GM19239 (cell line): ENCODE data around the gene CDC14B.
"Not testable (repeated sequence)": the region's sequence is repeated elsewhere in the genome, so short reads cannot be mapped to it uniquely, and the experiment has no call there.

Source experiments
- DNase-seq: peaks from one replicate; pipeline ENCODE4 v3.0.0; 2011; ENCODE audit warnings: low spot score; ENCODE audit not compliant: insufficient read length
- FAIRE-seq: peaks from 2 replicates; lab custom pipeline; 2011; peaks lifted over from hg19 to GRCh38; lab: Jason Lieb, UNC

Gene CDC14B

DNA sequence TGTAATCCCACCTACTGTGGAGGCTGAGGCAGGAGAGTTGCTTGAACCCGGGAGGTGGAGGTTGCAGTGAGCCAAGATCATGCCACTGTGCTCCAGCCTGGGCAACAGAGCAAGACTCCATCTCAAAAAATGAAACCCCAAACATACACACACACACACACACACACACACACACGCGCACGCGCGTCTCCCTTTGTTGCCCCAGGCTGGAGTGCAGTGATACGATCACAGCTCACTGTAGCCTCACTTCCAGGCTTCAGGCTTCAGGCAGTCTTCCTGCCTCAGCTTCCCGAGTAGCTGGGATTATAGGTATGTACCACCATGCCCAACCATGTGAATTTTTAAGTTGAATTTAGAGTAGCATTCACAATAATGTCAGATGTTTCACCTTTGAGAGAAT lies 13.9 kb upstream of the CDC14B start:
- DNase-seq, FAIRE-seq: not testable (repeated sequence)

DNA sequence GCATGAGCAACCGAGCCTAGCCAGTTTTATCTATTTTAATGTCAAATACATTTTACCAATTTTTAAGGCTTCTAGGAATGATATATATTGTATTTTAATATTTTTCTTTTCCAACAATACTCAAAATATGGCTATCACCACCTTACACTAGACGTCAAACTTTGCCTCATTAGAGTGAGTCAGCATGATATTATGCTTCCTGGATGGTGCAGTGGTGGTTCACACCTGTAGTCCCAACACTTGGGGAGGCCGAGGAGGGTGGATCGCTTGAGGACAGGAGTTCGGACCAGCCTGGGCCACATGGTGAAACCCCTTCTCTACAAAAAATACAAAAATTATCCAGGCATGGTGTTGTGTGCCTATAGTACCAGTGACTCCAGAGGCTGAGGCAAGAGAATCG lies 7.3 kb upstream of the CDC14B start:
- FAIRE-seq (no peak), DNase-seq (no peak)

DNA sequence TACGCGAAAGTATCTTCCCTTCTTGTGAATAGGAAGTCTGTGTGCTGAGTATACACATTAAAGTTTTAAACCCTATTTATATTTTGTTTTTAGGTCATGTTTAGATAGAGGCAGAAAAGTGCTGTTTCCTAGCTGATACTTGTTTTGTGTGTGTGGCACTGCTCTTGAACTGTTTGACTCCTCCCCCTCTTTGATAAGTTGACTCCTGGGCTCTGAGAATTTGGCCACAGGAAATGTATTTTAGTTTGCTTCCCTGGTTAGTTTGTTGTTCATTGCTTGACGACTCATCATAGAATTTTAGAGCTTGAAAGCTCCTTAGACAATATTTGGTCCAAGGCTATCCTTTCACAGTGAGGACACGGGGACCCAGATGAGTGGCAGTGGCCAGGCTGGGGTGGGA lies 2.0 kb upstream of the CDC14B start:
- DNase-seq (no peak), FAIRE-seq (no peak)

- DNase-seq (no peak), FAIRE-seq (no peak)
Observed at GRCh38 chr9:96620832-96621269, 1.2 kb upstream of the CDC14B start.

DNA sequence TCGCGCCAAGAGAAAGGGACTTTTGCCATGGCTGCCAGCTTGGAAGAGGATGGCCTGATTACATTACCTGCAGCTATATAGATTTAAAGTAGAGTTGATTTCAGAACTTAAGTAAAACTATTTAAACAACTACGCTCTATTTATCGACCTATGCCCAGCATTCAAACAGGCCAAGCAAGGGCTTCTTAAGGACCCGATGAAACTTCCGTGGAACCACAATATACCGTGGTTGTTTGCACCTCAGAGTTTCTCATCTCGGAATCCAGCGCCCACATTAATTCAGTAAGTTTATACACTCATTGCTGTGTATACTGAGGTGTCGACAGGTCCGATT lies 505 bp upstream of the CDC14B start:
- DNase-seq = no peak
- no peak for FAIRE-seq

- FAIRE-seq (no peak), DNase-seq (no peak)
Observed at GRCh38 chr9:96619124-96619465, 548 bp downstream of the CDC14B start.

DNA sequence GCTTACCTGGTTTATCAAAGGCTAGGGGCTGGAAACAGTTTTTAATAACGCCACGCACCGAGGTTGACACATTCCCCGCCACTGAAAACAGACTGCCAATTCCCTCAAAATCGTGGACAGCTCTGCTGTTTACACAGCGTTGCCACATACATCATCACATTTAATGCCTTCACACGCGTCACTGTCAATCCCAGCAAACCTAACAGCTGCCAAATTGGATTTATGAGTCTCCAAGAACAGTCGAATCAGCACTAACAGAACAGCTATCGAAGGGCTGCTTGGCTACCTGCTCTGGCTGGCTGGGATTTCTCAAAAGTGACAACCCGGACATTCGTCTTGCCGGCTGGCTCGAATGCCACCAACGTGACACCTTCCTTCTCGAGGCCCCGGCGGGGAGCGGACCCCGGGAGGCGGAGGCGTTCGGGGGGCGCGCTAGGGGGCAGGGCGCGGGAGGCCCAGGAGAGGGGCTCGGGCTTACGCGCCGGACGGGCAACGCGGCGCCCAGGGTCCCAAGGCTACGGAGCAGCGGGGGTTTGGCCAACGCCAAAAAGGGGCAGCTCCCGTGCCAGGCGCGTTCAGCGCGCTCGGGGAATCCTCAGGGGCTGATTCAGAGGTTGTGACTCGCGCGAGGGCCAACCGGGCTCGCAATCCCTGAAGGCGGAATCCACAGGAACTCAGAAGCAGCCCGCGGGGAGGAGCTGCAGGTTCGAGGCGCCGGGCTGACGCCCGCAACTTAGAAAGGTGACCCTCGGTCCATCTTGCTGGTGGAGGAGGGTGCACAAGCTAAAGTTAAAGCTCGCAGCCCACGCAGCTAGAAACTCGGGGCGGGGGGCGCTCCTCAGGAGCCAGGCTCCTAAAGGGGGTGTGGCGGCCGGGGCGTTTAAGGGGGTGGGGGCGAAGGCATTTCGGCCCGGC lies 1.2 kb downstream of the CDC14B start:
- FAIRE-seq (no peak), DNase-seq (no peak)

DNA sequence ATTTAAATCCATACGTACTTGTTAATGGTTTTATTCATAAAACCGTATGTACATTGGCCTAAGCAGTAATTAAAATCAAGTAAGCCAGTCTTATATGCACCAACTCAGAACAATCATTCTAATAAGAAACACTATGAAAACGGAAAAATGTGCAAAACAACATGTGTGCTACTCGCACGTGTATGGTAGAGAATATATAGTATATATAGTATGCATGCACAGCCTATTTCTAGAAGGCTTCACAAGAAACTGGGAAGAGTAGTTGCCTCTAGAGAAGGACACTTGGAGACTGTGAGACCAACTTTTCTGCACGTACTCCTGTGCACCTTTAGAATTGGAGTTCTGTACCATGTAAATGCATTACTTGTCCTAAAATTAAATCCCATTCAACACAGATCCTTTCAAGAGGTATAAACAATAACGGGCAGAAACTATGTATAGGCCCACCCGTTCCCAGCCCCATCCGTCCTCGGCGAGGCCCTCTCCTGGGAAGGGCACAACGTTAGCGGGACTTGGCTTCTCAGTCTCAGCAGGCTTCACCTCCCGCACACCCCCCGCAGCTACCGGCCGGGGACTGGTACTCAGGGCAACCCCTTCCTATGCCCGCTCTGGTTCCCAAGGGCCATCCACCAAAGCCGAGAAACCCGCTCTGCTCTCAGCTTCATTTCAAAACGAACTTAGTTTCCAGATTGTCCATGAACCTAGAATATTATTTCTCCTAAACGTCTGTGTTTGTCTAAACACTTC lies 2.0 kb downstream of the CDC14B start:
- DNase-seq (no peak), FAIRE-seq (no peak)

- FAIRE-seq = no peak
- no peak for DNase-seq
Observed at GRCh38 chr9:96616817-96617438, 2.7 kb downstream of the CDC14B start.

DNA sequence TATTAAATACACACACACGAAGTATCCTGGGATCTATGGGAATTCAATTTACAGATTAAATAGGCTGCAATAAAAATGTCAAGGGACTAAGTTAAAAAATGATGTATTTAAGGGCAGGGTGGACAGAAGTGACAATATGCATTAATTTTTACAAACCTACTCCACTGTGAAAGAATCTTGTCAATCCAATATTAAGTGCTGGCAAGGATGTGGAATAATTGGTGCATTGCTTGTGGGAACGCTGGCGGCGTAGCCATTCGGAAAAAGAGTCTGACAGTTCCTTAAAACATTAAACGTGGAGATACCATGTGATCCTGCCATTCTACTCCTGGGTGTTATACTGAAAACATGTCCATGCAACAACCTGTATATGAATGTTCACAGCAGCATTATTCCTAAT lies 4.2 kb downstream of the CDC14B start:
- FAIRE-seq (no peak), DNase-seq (no peak)

GRCh38 chr9:96614664-96615063 lies 5.0 kb downstream of the CDC14B start:
- not testable (repeated sequence) for DNase-seq

DNA sequence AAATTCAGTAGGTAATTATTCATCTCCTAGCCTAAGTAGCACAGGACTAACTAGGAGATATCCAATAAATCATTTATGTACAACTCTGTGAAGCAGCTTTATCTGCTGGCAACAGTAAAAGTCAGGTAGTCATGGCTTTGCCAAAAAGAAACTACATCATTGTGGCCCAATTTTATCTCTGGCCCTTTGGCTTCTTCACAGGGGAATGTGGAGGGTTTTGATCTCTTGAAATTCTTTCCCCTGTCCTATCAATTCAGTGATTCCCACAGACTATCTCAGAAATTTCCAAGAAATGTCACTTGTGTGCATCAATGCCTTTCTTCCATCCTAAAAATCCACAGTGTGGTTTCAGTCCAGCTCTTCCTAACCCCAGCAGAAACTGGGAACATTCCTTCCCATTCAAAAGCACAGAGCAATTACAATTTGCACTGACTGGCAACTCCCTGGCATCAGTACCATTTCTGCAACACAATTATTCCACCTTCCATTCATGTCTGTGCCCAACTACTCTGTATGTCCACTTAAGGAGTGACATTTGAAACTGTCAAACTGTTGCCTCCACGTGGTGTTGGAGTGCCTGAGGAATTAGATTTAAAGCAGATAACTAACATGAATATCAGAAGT lies 6.6 kb downstream of the CDC14B start:
- DNase-seq = no peak
- FAIRE-seq = no peak

More at GRCh38 chr9:96614664-96615063, 5.0 kb downstream of the CDC14B start:
- not testable (repeated sequence) for FAIRE-seq

GRCh38 chr9:96612105-96612965 lies 7.3 kb downstream of the CDC14B start:
- no peak for DNase-seq
- no peak for FAIRE-seq

DNA sequence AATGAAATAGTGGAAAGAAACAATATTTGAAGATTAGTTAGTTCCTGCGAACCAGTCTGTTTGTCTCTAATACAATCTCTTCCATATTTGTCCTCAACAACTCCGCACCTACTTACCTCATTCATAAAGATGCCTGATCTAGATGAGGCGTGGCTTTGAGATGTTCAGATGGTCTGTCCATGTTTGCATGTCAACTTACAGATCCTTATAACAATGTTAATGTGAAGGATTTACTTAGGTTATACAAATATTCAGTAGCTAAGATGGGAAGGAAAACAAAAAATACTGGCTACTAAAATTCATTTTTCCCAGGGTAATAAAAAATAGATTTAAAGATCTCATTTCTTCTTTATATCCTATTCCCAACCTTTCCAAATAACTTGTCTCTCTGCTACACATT lies 8.3 kb downstream of the CDC14B start:
- DNase-seq (no peak), FAIRE-seq (no peak)

DNA sequence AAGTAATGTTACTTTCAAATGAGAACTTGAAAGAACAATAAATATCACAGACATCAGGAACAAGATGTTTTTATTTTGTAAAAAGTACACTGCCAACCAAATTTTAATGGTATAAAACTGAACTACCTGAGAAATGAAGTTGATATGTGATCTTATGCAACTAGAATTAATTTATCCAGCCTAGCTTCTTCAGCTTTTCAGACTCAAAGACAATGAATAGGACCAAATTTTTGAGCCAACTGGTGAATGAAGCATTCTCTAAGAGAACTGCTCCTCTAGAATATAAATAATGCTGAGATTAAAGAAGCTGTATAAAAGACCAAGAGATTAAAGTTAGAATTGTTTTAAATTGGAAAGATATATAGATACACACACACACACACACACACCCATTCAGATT lies 9.9 kb downstream of the CDC14B start:
- FAIRE-seq (no peak), DNase-seq (no peak)

GRCh38 chr9:96607971-96608370 lies 11.7 kb downstream of the CDC14B start:
- no peak for FAIRE-seq
- DNase-seq = no peak

- DNase-seq = no peak
- FAIRE-seq = no peak
Observed at GRCh38 chr9:96605328-96605727, 14.3 kb downstream of the CDC14B start.

GRCh38 chr9:96604004-96604319 lies 15.7 kb downstream of the CDC14B start:
- FAIRE-seq = no peak

GRCh38 chr9:96603305-96604003 lies 16.2 kb downstream of the CDC14B start:
- FAIRE-seq (no peak), DNase-seq (no peak)

More at GRCh38 chr9:96604004-96604319, 15.7 kb downstream of the CDC14B start:
- no peak for DNase-seq
